ENCODE measurements around the gene FDX1.

DNA sequence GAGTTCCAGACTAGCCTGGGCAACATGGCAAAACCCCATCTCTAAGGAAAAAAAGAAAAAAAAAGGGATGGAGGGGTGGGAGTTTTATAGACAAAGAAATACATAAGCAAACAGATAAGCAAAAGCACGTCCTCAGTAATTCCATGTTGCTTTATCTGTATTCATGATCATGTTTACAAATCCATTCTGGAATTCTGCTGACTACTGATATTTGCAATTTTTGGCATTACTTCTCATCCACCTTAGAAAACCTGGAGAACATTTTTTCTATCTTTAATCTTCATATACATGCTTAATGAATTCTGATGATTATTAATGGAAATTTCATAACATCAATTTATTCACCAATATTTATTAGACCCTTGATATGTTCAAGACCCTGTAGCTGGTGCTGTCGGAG is 1.7 kb upstream of the FDX1 start:
- TF ChIP-seq SP1 (IDR thresholded peaks at IDR 0.05; ENCODE audit: low read depth, low read length) (no peak), POLR2A (IDR thresholded peaks at IDR 0.05; ENCODE audit: control extremely low read depth in 1 of 2, low read depth in 2 of 2, low read length in 2 of 2) (no peak), BRCA1 (IDR thresholded peaks at IDR 0.05; ENCODE audit: low read depth, low read length) (no peak), HDAC2 (IDR thresholded peaks at IDR 0.05; ENCODE audit: borderline replicate concordance in 1 of 2, low read depth in 2 of 2, low read length in 2 of 2) (no peak)
